Stimulated activated CD8-positive, alpha-beta memory T cell treated with anti-CD3 and anti-CD28 coated beads, Interleukin-15, amount 100 ng/mL, for 1 hour (primary cell): Measurements from ENCODE around the gene OR2B2.
"Not testable (repeated sequence)": the region's sequence is repeated elsewhere in the genome, so short reads cannot be mapped to it uniquely, and the experiment has no call there.

Source experiments
- DNase-seq: peaks from one replicate; pipeline ENCODE4 v3.0.0-alpha.2; 2020; ENCODE audit warnings: low read depth

The OR2B2 gene

DNA sequence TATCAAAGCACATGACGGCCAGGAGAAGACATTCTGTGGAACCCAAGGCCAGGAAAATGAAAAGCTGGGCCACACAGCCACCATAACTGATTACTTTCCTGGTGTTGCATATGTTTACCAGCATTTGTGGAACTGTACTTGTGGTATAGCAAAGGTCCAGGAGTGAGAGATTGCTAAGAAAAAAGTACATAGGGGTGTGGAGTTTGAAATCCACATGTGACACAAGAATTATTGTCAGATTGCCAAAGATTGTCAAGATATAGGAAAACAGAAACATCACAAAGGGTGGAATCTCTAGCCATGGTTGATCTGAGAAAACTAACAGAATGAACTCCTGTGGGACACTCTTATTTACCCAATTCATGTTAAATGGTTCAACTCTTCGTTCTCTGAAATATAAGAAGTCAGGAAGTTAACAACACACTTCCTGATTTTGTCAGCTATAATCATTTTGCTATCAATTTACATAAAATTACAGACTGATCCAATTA, at the start of gene OR2B2:
Gene OR2B2, minus strand, starts transcription at position 441 of the 491 bp plus-strand sequence. Its CDS starts 77 bp downstream, at position 364.
- no peak for DNase-seq

DNA sequence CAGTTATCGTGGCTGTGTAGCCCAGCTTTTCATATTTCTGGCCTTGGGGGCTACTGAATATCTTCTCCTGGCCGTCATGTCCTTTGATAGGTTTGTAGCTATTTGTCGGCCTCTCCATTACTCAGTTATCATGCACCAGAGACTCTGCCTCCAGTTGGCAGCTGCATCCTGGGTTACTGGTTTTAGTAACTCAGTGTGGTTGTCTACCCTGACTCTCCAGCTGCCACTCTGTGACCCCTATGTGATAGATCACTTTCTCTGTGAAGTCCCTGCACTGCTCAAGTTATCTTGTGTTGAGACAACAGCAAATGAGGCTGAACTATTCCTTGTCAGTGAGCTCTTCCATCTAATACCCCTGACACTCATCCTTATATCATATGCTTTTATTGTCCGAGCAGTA, 45.3 kb upstream of the OR2B2 start:
- DNase-seq, result no peak

DNA sequence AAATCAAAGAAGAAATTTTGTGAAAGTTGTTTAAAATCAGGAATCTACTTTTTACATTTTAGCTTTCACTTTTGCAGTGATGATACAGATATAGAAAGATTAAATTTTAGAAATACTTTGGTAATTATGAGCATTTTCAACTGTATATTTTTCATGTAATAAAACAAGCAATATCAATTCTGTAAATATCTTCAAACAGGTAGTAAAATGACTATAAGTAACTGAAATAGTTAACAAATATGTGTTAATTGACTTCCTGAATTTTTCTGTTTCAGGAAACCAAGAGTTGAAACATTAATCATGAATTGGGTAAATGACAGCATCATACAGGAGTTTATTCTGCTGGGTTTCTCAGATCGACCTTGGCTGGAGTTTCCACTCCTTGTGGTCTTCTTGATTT, 44.7 kb upstream of the OR2B2 start, which contains the start of gene OR2B6:
Gene OR2B6, plus strand, starts transcription at position 301 of the 400 bp plus-strand sequence. Its CDS starts 0 bp downstream, at position 301.
- DNase-seq, result no peak

DNA sequence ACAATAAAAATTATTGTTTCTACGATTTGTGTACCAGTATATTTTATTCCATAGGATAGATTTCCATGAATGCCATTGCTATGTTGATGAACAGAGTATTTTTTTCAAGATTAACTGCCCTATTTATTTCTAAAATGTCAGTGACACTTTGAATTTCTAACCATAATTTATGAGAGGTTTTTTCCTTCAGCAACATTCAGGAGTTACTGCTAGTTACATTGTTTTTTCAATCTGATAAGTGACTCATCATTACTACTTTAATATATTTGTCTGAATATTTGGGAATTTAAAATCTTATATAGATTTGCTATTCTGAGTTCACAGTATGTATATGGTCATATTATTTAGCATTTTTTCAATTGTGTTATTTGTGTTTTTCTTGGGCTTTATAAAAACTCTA, 38.8 kb upstream of the OR2B2 start:
- DNase-seq, result no peak

DNA sequence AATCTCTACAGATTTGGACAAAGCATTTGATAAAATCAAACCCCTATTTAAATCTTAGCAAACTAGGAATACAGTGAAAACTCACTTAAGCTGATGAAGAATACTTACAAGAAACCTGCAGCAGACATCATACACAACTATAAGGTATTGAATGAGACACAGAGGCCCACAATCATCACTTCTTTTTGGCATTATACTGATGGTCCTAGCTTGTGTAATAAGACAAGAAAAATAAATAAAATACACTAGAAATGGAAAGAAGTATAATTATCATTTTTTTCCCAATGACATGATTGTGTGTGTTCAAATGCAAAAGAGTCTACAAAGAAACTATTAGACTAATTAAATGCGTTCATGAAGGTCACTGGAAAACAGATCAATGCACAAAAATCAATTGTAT, 36.0 kb upstream of the OR2B2 start:
- no peak for DNase-seq

DNA sequence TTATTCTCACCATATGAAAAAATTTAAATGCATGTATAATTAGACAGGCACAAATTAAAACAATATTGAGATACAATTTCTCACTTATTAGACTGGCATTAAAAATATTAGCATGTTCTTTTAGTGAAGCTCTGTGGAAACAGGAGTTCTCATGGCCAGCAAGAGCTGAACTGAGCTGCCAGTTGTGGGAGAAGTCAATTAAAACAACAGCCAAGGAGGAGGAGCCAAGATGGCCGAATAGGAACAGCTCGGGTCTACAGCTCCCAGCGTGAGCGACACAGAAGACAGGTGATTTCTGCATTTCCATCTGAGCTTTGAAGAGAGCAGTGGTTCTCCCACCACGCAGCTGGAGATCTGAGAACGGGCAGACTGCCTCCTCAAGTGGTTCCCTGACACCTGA, 30.9 kb upstream of the OR2B2 start:
- DNase-seq, result not testable (repeated sequence)

DNA sequence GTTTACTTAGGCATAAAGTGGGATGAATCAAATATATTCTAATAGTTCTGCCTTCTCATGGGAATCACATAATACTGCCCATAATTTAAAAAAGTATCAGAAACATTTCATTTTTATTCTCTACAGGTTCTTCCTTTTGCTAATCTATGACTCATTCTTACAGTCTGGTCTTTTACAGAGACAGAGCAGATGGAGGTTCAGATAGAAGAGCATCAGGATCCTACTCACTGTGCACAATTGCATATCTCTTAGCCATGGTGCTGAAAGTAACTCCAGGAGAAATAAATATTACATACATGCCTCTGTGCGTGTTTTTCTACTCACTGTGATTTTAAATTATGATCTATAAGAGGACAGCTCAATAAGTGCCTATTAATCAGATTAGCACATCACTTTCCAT, 28.6 kb upstream of the OR2B2 start:
- DNase-seq, result no peak

DNA sequence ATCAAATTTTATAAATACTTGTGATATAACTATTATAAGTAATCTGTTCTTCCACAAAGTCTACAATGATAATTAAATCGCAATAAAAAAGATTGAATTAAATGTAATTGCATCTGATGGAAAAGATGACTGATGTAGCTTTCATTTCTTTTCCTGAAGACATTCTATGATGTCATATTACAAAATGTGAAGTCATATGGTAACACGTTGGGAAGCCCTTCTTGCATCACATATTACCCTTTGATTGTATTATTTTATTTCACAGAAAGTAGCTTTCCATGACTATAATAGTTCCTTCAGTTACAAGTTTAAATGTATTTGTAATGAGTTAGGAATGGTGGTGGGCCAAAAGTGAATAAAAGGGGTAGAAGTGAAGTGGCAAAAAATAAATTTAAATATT, 19.0 kb upstream of the OR2B2 start:
- no peak for DNase-seq

DNA sequence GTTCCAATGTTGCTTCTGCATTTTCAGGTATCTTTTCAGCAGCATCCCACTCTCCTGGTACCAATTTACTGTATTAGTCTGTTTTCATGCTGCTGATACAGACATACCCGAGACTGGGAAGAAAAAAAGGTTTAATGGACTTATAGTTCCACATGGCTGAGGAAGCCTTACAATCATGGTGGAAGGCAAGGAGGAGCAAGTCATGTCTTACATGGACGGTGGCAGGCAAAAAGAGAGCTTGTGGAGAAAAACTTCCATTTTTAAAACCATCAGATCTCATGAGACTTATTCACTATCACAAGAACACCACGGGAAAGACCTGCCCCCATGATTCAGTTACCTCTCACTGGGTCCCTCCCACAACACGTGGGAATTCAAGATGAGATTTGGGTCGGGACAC, 17.7 kb upstream of the OR2B2 start:
- not testable (repeated sequence) for DNase-seq

DNA sequence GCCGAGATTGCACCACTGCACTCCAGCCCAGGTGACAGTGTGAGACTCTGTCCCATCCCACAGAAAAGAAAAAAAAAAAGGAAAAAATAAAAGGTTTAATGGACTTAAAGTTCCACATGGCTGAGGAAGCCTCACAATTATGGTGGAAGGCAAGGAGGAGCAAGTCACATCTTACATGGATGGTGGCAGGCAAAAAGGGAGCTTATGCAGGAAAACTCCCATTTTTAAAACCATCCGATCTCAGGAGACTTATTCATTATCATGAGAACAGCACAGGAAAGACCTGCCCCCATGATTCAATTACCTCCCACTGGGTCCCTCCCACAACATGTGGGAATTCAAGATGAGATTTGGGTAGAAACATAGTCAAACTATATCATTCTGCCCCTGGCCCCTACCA, 15.8 kb upstream of the OR2B2 start:
- not testable (repeated sequence) for DNase-seq

DNA sequence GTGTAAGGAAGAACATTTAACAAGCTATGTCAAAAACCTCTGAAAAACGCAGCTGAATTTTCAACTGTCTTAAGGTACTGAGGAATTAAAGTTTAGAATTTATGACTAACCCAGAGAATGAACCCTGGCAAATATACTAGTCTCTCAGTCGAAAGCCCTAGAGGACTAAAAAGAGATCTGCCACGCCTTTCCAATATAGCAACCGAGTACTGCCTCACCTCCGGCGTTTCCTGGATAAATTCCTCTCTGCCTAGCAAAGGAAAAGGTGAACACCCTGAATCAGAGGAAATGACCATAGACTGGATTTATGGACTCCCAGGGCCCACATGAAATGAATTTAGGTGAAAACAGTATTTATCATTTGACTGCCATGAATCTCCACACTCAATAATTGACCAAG, 12.0 kb upstream of the OR2B2 start:
- DNase-seq, result no peak

DNA sequence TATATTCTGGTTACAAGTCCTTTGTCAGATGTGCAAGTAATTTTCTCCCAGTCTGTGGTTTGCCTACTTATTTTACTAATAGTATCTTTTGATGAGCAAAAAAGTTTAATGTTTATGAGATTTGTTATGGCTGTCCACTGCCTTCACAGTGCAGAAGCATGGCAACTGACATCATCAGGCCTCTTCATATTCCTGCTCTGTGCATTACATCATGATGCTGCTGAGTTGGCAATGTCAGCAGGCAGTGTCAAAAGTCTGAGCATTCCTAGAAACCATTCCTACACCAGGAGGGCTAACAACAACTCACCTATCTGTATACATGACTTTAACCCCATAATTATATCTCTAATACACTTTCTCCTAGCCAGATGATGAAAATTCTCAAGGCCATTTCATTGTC, 10.8 kb upstream of the OR2B2 start:
- DNase-seq, result no peak

DNA sequence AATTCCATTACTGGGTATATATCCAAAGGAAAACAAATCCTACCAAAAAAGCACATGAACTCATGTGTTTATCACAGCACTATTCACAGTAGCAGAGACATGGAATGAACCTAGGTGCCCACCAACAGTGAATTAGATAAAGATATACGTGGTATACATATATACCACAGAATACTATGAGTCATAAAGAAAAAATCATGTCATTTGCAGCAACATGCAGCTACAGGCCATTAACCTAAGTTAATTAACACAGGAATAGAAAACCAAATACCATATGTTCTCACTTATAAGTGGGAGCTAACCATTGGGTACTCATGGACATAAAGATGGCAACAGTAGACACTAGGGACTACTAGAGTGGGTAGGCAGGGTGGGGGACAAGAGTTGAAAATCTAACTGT, 4.2 kb downstream of the OR2B2 start:
- DNase-seq, result no peak

DNA sequence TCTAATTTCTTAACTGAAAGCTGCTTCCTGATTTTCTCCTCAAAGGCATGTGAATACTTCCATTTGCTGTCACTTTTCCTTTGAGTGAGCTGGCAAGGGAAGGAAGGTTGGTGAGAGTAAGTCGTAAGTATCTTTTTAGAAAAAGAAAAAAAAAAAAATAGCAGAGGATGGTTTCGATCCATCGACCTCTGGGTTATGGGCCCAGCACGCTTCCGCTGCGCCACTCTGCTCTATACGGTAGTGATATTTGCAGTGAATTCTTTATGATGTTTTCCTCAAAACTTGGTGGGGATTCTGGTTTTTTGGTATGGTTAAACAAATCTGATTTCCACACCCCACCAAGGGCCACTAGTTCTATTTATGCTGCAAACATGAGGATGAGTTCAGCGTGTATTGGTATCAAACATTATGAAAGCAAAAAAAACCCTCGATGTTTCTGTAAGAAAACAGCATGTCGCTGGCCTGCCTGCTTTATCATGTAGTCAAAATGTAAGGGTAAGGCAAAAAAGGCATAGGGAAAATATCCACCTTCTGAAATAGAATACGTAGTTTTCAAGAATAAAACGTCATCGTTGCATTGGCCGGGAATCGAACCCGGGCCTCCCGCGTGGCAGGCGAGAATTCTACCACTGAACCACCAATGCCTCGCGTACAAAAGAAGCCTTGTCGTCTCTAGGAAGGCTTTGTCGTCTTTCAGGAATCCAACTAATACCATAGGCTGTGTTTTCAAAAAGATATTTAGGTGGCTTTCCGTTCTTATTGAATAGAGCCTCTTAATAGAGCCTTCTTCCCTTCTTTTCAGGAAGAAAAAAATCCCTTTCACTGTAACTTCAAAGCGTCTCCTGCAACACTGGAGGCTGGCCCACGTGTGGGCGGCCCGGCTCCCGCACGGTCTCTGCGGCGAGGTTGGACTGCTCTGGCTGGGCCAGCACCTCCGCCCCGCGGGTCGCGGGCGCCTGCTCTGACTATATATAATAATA, 9.6 kb downstream of the OR2B2 start:
- DNase-seq, result peak; percentile 89

DNA sequence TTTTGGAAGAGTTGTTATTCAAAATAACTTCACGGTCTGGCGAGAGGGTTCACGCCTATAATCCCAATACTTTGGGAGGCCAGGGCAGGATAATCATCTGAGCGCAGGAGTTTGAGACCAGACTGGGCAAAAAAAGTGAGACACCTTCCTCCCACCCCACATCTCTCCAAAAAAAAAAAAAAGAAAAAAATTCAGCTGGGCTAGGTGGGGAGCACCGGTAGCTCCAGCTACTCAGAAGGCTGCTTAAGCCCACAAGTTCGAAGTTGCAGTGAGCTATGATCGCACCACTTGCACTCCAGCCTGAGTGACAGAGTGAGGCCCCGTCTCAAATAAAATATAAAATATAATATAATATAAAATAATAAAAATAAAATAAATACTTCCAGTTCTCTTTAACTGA, 10.4 kb downstream of the OR2B2 start:
- DNase-seq, result no peak

DNA sequence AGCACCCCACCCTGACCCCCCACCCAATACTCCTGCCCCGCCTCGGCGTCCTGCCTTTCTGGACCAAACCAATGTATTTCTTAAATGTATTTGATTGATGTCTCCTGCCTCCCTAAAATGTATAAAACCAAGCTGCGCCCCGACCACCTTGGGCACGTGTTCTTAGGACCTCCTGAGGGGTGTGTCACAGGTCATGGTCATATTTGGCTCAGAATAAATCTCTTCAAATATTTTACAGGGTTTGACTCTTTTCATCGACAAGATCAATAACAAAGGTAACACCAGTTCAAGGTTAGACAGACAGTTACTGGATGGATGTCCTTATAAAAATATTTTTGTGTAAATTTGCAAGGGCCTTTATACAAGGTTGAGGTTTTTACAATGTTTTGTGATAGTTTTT, 12.0 kb downstream of the OR2B2 start:
- DNase-seq, result not testable (repeated sequence)

DNA sequence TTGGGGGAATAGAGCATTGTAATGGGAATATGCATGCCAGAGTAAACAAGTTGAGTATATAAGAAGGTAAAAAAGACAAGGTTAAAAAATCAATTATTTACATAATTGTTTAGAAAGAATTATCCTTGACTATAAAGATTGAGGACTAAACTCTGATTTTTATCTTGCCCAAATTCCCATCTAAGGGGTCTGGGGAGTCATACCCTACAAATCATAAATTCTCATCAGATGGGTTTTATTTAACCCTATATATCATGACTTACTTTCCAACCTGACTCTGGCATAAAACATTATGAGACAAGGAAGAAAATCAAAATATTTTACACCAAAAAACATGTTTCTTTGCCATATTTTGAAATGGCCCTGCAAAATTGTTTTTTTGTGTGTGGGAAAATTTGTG, 12.7 kb downstream of the OR2B2 start:
- no peak for DNase-seq

DNA sequence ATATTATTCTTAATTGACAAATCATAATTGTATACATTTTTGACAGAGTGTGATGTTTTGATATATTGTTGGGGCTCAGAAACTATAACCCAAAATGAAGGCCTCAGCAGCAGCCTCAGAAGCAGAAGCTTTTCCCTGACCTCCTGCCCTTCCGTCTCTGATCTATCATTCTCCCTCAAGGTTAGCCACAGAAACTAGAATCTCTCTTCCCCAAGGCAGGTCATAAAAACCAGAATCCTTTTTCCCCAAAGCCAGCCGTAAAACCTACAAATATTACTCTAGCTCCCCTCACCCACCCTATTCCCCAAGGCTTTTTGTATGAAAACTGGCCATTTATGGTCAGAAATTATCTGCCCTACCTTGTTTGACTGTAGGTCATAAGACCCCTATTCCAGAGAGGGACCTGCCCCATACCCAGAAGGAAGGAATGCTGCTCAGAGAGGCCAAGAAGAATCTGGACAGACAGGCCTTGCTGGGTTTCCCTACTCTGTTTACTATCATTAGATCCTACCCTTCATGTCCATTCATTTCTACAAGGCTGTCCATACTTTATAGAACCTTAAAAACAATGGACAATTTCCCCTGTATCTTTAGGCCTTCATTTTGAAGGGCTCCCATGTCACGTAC, 14.5 kb downstream of the OR2B2 start:
- no peak for DNase-seq

DNA sequence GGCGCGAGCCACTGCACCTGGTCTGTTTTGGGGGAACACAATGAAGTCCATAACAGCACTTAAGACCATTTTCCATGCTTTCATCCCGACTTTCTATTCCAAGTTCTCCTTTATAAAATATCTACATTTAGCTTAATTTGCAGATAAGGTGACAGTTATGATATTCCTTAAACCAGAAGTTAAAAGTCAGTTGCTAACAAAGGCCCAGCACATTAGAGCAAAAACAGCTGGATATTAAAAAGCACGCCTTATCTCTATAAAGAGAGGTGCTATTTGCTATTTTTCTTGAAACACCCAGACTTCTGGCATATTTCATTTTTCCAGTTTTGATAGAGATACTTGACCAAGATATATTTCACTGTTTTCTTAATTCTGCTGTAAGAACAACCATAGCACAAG, 15.8 kb downstream of the OR2B2 start:
- no peak for DNase-seq

DNA sequence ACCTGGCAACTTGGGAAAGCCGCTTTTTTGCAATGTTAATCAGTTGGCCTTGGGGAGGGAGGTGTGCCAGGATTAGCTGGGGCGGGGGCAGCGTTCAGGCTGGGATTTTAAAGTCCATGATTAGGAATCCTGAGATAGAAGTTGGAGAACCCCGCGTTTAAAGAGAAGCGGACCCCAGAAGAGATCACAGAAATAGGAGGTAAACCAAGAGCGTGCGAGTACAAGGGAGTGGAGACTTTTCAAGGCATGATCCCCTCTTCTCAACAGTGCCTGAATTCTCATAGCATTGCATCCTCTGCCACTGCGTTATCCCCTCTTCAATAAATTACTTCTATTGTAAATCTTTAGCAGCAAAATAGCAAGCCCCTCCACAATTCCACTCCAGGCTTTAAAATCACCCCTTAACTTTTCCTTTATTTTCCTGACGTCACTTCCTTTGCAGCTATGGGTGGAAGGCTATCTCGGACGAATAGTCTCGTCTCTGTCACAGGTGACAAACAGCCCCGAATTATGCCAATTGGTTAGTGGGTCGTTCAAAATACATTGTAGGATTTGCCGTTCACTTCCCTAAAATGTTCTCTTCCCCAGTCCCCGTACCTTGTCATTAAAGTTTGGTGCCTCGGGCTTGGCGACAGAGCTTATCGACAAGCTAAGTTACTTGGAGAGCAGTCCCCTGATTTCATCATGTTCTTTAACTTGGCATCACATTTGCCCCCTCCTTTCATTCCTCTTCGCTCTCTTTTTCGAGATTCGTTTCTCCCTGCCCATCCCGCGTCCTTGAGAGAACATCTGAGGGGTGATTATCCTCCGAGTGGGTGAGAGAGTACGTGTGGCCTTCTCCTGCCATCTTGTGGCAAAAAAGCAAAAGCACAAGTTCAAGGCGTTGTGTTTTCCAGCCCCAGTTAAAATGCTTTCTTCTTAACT, 17.1 kb downstream of the OR2B2 start:
- no peak for DNase-seq

DNA sequence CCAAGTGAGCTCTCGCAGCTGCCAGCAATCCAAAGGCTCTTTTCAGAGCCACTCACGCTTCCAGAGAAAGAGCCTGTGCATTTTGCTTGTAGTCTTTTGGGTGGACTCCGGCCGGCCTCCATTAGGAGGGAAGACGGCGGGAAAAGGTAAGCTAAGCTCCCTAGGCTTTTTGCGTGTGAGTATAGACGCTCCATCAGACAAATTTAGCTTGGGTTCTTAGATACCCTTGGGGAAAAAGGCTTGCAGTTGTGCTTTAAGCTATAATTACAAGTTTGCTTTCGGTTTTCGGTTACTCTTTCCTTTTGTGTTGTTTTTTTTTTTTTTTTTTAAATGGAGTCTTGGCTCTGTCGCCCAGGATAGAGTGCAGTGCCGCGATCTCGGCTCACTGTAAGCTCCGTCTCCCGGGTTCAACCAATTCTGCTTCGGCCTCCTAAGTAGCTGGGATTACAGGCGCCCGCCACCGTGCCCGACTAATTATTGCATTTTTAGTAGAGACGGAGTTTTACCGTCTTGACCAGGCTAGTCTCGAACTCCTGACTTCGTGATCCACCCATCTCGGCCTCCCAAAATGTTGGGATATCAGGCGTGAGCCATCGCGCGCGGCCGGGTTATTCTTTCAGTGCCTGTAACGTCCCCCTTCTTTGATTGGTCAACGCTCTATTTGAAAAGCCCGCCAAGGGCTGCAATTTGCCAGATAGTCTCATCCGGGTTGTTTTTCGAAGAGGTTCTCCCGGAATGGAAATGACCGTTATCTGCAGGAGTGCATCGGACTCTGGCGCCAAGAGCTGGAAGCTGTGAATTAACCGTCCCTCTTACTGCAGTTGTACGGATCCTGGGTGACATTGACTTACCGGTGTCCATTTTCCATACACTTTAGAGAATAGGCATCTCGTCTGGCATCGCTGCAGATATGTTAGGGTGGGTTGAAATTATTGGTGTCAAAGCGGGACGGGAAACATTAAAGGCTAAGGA, 18.1 kb downstream of the OR2B2 start:
- DNase-seq, result no peak
